Myocyte (in vitro differentiated cells): Measurements from ENCODE around the gene FKBP10. TPM values are rescaled to one million over a fixed set of nuclear protein-coding genes. Genes with fewer than 3 reads are reported as not detected.
"Not testable (repeated sequence)": the region's sequence is repeated elsewhere in the genome, so short reads cannot be mapped to it uniquely, and the experiment has no call there.

Experiments used
- DNase-seq: peaks from one replicate; pipeline ENCODE4 v3.0.0-alpha.2; 2012; ENCODE audit warnings: low read depth
- polyA plus RNA-seq: library from polyadenylated mRNA; unstranded; fragments of >200 nt; gene quantifications from one replicate; pipeline ENCODE4 v1.2.1, GENCODE V29; 2012; ENCODE audit warnings: missing spikeins
- total RNA-seq: library from RNA; depleted of rRNA; stranded (reverse); fragments of >200 nt; gene quantifications from 2 replicates; pipeline ENCODE4 v1.2.3, GENCODE V29; 2014

FKBP10 gene
- total RNA-seq = 164 and 174 TPM in 2 replicates
- 284 TPM for polyA plus RNA-seq

GRCh38 chr17:41812381-41813151, at the start of gene FKBP10:
Gene FKBP10 (plus strand): TSS chr17:41813004. CDS start chr17:41813035, 31 bp downstream.
- DNase-seq = peak; percentile 92

DNA sequence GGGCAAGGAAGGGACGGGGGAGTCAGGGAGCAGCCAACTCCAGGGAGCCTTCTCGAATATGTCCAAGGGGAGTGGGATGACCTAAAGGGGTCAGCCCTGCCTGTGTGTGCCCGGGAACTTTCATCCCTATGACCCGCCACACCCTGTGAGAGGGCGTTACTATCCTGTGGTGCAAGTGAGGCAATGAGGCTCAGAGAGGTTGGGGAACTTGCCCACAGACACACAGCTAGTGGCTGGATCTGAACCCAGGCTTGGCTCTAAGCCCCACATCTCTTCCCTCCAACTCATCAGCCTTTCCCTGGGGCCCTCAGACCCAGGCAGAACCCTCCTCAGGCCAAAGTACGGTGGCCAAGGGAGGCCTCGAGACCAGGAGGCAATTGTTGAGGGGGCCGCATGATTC, 49.5 kb upstream of the FKBP10 start:
- DNase-seq = no peak

DNA sequence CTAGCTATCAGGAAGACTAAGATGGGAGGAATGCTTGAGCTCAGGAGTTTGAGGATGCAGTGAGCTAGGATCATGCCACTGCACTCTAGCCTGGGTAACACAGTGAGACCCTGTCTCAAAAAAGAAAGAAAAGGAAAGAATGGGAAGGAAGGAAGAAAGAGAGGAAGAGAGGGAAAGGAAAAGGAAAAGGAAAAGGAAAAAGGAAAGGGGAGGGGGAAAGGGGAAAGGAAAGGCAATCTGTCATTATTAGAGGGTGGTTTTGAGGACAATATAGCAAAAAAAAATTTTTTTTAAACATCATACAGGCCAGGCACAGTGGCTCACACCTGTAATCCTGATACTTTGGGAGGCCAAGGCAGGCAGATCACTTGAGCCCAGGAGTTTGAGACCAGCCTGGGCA, 46.7 kb upstream of the FKBP10 start:
- DNase-seq = no peak

- DNase-seq = no peak
Measured at GRCh38 chr17:41767324-41768042, 45.3 kb upstream of the FKBP10 start.

DNA sequence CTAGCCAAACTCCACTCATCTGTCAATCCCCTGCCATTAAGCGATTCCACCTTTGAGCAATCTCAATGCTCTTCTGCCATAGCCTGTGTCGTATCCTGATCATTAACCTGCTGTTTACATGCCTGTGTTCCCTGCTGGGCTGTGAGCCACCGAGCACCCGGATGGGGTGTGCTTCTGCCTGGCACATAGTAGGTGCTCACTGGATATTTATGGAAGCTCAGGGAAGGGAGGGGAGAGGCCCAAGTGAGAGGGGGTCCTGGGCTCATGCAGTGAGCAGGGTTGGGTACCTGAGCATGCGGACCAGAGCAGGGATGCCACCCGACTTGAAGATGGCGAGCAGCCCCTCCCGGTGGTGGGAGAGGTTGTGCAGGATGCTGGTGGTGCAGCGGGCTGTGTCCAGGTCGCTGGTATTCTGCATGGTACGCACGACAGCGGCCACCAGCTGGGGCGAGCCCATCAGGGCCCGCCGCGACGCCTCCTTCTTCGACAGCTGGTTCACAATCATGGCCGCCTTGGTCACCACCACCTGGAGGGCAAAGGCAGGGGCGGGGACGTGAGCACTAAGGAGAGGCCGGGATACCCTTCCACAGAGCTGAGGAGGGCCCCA, 44.0 kb upstream of the FKBP10 start:
- DNase-seq = no peak

- no peak for DNase-seq
Measured at GRCh38 chr17:41769346-41769862, 43.4 kb upstream of the FKBP10 start.

GRCh38 chr17:41769985-41770384, 42.8 kb upstream of the FKBP10 start:
- no peak for DNase-seq

DNA sequence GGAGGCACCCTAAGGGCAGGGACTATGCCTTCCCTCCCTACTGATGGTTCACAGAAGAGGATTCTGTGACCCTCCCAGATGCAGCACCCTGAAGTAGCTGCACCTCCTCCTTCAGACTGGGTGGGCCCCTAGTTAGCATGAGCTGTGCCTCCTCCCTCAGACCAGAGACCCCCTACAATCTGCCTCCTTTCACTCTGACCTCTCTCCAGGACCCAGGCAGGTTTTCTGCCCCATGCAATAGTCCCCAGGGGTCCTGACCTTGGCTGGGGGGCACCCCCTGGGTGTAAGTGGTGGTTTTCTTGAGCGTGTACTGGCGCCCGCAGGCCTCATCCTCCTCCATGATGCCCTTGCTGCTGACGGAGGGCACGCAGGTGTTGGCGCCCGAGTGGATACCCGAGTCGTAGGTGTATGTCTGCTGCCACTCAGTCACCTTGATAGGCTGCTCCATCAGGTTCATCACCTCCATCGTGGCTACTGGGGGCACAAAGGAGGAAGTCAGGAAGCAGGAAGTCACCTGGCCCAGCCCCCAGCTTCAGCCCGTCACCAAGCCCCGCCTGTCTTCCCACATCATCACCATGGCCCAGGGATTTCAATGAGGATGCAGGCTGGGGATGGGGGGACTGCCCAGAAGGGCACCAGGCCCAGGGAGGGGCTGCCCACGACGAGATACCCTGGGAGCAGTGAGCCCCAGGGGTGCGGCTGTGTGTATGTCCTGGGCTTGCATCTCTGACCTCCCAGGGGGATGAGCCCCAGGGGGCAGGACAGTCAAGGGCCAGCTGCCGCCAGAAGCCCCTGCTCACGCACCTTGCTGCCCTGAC, 41.2 kb upstream of the FKBP10 start:
- no peak for DNase-seq

DNA sequence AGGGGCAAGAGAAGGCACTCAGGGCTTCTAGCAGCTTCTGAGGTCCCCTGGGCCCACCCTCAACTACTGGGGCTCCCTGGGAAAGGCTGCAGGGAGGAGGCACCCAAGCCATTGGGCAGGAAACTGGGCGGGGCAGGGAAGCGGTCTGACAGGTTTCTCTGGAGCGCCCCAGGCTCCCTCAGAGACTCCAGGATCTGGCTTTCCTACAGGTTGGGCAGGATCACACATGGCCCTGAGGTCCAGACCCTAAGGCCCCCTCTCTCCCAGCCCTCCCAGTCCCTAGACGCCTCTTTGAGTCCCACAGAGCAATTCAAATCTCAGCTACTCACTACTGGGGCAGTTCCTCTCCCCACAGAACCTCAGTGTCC, 40.6 kb upstream of the FKBP10 start:
- no peak for DNase-seq

- no peak for DNase-seq
Measured at GRCh38 chr17:41772586-41773189, 40.1 kb upstream of the FKBP10 start.

- peak; percentile 76 for DNase-seq
Measured at GRCh38 chr17:41773190-41773588, 39.6 kb upstream of the FKBP10 start.

DNA sequence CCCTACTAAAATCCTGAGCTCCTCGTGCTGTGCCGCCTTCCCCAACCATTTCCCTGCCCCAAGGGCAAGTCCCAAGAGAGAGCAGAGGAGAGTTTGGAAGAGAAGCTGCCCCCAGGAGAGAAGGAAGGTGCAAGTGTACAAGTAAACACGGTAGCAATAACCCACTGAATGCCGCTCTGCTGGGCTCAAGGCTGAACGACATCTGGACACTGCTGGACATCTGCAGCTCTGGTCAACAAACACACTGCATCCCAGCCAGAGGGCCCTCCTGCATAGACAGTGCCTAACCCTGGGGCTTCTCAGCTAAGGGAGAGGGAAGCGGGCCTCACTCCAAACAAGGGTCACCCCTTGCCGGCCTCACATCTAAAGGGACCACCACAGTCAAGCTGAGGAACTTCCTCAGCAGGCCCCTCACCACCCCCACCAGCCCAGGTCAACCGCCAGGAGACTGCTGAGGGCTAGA, 39.0 kb upstream of the FKBP10 start:
- DNase-seq = no peak

DNA sequence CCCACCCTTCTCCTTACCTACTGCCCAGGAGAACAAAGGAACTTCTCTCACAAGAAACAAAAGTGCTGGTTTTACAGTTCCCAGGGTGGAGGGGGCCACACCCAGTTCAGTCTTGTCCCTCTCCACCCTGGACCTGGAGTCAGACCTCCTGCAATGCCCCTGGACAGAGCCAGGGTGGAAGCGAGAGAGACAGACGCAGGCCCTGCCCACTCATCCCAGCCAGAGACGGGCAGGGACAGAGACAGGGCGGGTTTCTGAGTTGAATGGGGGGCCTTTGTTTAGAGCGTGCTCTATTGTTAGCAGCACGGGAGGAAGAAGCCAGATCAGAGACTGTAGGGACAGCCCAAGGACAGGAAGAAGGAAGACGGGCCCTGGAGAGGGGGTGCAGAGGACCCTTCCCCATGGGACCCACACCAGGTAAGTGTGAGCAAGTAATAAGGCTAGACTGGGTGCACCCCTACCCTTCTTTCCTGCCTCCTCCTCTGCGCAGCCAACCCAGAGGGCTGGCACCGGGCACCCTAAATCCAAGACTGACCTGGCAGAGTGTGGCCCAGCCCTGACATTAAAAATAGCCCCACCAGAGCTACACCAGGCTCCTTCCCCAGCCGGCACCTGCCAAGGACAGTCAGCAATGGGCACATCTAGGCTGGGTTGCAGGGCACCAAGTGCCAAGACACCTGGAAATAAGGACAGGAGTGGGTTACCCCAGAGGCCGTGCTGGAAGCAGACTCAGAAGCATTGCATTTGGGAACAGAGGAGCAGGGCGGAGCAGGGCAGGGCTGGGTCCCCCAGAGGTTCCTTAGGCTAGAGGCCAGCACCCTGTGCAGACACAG, 37.2 kb upstream of the FKBP10 start:
- peak; percentile 30 for DNase-seq

- DNase-seq = not testable (repeated sequence)
Measured at GRCh38 chr17:41776262-41776900, 36.4 kb upstream of the FKBP10 start.

DNA sequence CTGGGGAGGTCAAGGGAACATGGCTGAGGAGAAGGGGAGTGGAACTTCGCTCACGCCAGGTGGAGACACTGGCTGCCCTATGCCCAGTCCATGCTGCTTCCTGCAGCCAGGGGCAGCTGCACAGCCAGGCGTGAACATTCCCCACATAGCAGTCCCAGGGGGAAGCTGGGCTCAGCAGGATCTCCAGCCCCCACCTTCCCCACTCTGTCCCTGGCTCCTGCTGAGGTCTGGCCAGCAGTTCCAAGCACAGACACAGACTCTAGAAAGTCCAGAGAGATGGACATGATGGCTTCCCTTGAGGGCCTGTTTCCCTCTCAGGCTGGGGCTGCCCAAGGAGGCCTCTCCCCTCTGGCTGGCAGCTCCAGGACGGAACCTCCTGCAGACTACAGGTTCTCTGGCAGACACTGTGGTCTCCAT, 35.6 kb upstream of the FKBP10 start:
- DNase-seq = peak; percentile 83

GRCh38 chr17:41777574-41778188, 35.1 kb upstream of the FKBP10 start:
- DNase-seq = peak; percentile 96

DNA sequence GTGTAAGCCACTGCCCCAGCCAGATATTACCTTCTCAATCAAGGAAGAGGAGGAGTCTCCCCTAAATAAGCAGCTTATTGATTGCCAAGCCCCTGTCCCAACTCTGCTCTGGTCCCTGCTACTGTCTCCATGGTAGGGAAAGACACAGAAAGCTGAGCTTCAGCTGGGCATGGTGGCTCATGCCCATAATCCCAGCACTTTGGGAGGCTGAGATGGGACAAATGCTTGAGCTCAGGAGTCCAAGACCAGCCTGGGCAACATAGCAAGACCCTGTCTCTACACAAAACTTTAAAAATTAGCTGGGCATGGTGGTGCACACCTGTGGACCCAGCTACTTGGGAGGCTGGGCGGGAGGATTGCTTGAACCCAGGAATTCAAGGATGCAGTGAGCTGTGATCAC, 32.9 kb upstream of the FKBP10 start:
- no peak for DNase-seq

DNA sequence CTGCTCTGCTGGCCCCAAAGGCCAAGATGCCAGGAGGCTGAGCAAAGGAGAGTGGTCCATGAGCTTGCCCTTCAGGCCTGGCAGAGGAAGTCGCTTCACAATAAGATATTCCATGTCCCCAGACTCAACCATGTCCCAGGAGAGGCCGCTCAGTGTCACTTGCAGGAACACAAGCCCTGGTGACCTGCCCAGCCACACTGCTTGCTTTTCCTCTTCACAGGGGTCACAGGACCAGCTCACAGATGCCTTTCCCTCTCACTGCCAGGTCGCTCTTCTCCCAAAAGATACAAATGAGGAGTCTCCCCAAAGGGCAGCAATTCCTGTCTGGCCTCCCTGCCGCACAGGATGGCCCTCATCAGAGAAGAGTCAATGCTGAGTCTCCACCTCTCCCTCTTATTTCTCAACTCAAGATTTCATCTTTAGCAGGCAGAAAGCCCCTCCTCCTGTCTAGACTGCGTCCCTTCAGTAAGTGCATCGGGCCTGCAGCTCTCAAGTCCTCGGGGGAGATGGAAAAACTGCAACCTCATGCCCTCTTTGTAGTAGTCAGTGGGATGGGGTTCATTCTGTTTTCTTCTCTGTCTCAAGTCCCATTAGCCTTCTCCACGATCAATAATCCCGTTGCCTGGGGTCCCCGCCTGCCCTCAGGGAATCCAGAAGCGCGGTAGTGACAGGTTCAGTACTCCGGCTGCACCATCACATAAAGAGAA, 31.2 kb upstream of the FKBP10 start:
- DNase-seq = no peak
